Gastrocnemius medialis (tissue), 4 donors: Measurements from ENCODE around the gene PKNOX2.

Experiments used
- POLR2A ChIP-seq, 2 donors: fragments of 450-650 bp; IDR thresholded peaks; one replicate each; pipeline ENCODE4 v1.6.1; 2017; ENCODE audit warnings: antibody characterized with exemption in 2 of 2, mild to moderate bottlenecking in 2 of 2, moderate library complexity in 2 of 2
- TF ChIP-seq, protein P1 (sequence below), 5 experiments: fragments of 450-650 bp in 3 of 5; fragments of 200-600 bp in 2 of 5; sonication (generic) in 2 of 5; IDR thresholded peaks in 4 of 5; conservative IDR thresholded peaks in 1 of 5; 1 replicate in 4 of 5; 2 replicates in 1 of 5; pipeline ENCODE4 v1.5.1; 2016 to 2019; ENCODE audit warnings: antibody characterized with exemption in 5 of 5, mild to moderate bottlenecking in 3 of 5, moderate library complexity in 3 of 5

DNA sequence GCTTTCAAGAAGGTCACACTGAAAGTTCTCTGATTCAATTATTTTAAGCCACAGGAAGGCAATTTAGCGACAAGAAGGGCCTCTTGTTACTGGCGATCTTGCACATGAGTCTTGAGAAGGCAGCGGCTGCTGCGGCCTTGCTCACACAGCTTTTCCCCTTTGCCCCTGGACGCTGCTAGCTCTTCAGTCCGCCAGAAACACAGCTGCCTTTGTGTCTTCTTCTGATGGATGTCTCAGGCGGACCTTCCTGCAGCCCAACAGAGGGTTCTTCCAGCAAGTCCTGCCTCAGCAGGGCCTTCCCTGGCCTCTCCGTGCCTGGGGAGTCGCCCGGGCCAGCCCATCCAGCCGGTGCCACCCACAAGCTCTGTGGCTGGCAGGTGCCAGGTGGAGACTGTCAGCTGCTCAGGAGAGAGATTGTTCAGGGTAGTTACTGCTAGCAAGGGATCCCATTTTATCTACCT, 59.4 kb downstream of the PKNOX2 start:
- no peak for TF ChIP-seq POLR2A (IDR thresholded peaks at IDR 0.05)
- TF ChIP-seq, protein P1, sequence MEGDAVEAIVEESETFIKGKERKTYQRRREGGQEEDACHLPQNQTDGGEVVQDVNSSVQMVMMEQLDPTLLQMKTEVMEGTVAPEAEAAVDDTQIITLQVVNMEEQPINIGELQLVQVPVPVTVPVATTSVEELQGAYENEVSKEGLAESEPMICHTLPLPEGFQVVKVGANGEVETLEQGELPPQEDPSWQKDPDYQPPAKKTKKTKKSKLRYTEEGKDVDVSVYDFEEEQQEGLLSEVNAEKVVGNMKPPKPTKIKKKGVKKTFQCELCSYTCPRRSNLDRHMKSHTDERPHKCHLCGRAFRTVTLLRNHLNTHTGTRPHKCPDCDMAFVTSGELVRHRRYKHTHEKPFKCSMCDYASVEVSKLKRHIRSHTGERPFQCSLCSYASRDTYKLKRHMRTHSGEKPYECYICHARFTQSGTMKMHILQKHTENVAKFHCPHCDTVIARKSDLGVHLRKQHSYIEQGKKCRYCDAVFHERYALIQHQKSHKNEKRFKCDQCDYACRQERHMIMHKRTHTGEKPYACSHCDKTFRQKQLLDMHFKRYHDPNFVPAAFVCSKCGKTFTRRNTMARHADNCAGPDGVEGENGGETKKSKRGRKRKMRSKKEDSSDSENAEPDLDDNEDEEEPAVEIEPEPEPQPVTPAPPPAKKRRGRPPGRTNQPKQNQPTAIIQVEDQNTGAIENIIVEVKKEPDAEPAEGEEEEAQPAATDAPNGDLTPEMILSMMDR (IDR thresholded peaks at IDR 0.05 in 4 of 5, conservative IDR thresholded peaks at IDR 0.05 in 1 of 5), result no peak
